Astrocyte (in vitro differentiated cells and primary cell): ENCODE measurements around the gene TRIO. TPM values are rescaled to one million over a fixed set of nuclear protein-coding genes. Genes with fewer than 3 reads are reported as not detected.

Experiments used
- DNase-seq: peaks from one replicate; pipeline ENCODE4 v3.0.0-alpha.2; 2010; ENCODE audit warnings: low read depth
- FAIRE-seq: peaks from 2 replicates; lab custom pipeline; 2011; peaks lifted over from hg19 to GRCh38; lab: Jason Lieb, UNC
- H2AFZ ChIP-seq: 2 replicates; pipeline ENCODE4 v1.6.0; 2012; ENCODE audit warnings: low read depth, low read length, inconsistent platforms
- H3K27ac ChIP-seq: 2 replicates; pipeline ENCODE4 v1.5.1; 2011; ENCODE audit warnings: low read depth, low read length, inconsistent platforms
- H3K27me3 ChIP-seq: 2 replicates; pipeline ENCODE4 v1.6.0; 2011; ENCODE audit warnings: low read length, inconsistent platforms; ENCODE audit not compliant: insufficient read depth
- H3K36me3 ChIP-seq: 2 replicates; pipeline ENCODE4 v1.5.1; 2011; ENCODE audit warnings: low read length, inconsistent platforms; ENCODE audit not compliant: insufficient read depth
- H3K4me1 ChIP-seq: 2 replicates; pipeline ENCODE4 v1.5.1; 2011; ENCODE audit warnings: low read length, inconsistent platforms; ENCODE audit not compliant: insufficient read depth
- H3K4me2 ChIP-seq: 2 replicates; pipeline ENCODE4 v1.6.0; 2012; ENCODE audit warnings: low read length, inconsistent platforms
- H3K4me3 ChIP-seq: 2 replicates; pipeline ENCODE4 v1.5.1; 2011; ENCODE audit warnings: low read depth, mild to moderate bottlenecking, low read length, inconsistent platforms; ENCODE audit not compliant: insufficient read depth
- H3K79me2 ChIP-seq: 2 replicates; pipeline ENCODE4 v1.6.0; 2012; ENCODE audit warnings: mild to moderate bottlenecking, low read length, inconsistent platforms; ENCODE audit not compliant: insufficient read depth
- H3K9ac ChIP-seq: 2 replicates; pipeline ENCODE4 v1.6.0; 2012; ENCODE audit warnings: mild to moderate bottlenecking, low read length, inconsistent platforms
- H3K9me3 ChIP-seq: 2 replicates; pipeline ENCODE4 v1.5.1; 2012; ENCODE audit warnings: low read depth, mild to moderate bottlenecking, low read length, inconsistent platforms; ENCODE audit not compliant: insufficient read depth
- H4K20me1 ChIP-seq: 2 replicates; pipeline ENCODE4 v1.6.0; 2012; ENCODE audit warnings: low read length, inconsistent platforms; ENCODE audit not compliant: insufficient read depth
- H3K27ac Mint-ChIP-seq: one replicate; pipeline ENCODE4 v1.8.0; 2021; ENCODE audit warnings: mild to moderate bottlenecking, mixed read lengths; ENCODE audit not compliant: unreplicated experiment
- H3K27me3 Mint-ChIP-seq: one replicate; pipeline ENCODE4 v1.8.0; 2021; ENCODE audit warnings: low read depth, mixed read lengths; ENCODE audit not compliant: unreplicated experiment
- H3K36me3 Mint-ChIP-seq: one replicate; pipeline ENCODE4 v1.8.0; 2021; ENCODE audit warnings: low read depth, mixed read lengths; ENCODE audit not compliant: unreplicated experiment
- H3K4me1 Mint-ChIP-seq: one replicate; pipeline ENCODE4 v1.8.0; 2021; ENCODE audit warnings: low read depth, mixed read lengths; ENCODE audit not compliant: unreplicated experiment
- H3K4me3 Mint-ChIP-seq: one replicate; pipeline ENCODE4 v1.8.0; 2021; ENCODE audit warnings: mild to moderate bottlenecking, moderate library complexity, mixed read lengths; ENCODE audit not compliant: unreplicated experiment
- H3K9me3 Mint-ChIP-seq: one replicate; pipeline ENCODE4 v1.8.0; 2021; ENCODE audit warnings: mild to moderate bottlenecking, mixed read lengths; ENCODE audit not compliant: unreplicated experiment
- EZH2 ChIP-seq: IDR thresholded peaks from 2 replicates; pipeline ENCODE4 v1.6.1; 2012; ENCODE audit warnings: mild to moderate bottlenecking, low read length, inconsistent platforms; ENCODE audit not compliant: insufficient read depth
- total RNA-seq: library from RNA; stranded (reverse); gene quantifications from 2 replicates; pipeline ENCODE4 v1.2.1, GENCODE V29; 2021
- TF ChIP-seq, protein P1 (sequence below): IDR thresholded peaks from 2 replicates; pipeline ENCODE4 v1.5.1; 2011; ENCODE audit warnings: low read depth, mild to moderate bottlenecking, inconsistent platforms, low read length, moderate library complexity; ENCODE audit not compliant: insufficient read depth

TRIO gene
- total RNA-seq, 1 donor from 2014 or later = 347 TPM

DNA sequence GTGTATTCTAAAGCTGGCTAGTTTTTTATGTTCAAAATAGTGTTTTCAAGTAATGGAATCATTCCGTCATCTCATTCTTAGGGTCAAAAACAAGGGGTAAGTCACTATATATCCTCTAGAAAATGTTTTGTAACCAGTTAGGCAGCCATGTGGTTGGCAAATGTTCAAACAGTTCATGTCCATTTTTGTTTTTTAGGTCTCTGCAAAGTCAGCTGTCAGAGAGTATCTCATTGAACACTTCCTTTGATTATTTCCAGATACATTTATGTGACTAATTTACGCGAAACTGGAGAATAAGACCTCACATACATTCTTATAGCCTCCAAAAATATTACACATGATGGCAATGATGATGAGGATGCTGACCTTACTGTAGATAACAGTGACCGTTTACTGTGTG, 50.4 kb downstream of the TRIO start:
- Mint-ChIP-seq H3K9me3 (peaks cover 2% of the 10 kb centered on the region), H3K4me3 (no peak overlapping the region), H3K27me3 (no peaks in the 10 kb centered on the region), H3K4me1 (peaks cover 85% of the 10 kb centered on the region), H3K36me3 (peaks cover 4% of the 10 kb centered on the region), H3K27ac (peak overlapping the region; percentile 51)
- peak overlapping the region; percentile 5 for H3K9ac ChIP-seq
- peaks cover 38% of the 10 kb centered on the region for H4K20me1 ChIP-seq
- peak overlapping the region; percentile 9 for H3K4me2 ChIP-seq
- no peak for DNase-seq
- FAIRE-seq = peak; percentile 62
- TF ChIP-seq EZH2 = no peak
- TF ChIP-seq, protein P1, sequence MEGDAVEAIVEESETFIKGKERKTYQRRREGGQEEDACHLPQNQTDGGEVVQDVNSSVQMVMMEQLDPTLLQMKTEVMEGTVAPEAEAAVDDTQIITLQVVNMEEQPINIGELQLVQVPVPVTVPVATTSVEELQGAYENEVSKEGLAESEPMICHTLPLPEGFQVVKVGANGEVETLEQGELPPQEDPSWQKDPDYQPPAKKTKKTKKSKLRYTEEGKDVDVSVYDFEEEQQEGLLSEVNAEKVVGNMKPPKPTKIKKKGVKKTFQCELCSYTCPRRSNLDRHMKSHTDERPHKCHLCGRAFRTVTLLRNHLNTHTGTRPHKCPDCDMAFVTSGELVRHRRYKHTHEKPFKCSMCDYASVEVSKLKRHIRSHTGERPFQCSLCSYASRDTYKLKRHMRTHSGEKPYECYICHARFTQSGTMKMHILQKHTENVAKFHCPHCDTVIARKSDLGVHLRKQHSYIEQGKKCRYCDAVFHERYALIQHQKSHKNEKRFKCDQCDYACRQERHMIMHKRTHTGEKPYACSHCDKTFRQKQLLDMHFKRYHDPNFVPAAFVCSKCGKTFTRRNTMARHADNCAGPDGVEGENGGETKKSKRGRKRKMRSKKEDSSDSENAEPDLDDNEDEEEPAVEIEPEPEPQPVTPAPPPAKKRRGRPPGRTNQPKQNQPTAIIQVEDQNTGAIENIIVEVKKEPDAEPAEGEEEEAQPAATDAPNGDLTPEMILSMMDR = no peak
- H3K27ac ChIP-seq = peak overlapping the region; percentile 93
- no peaks in the 10 kb centered on the region for H3K27me3 ChIP-seq
- H3K4me1 ChIP-seq = peaks cover 69% of the 10 kb centered on the region
- H3K36me3 ChIP-seq = peaks cover 6% of the 10 kb centered on the region
- no peak overlapping the region for H3K4me3 ChIP-seq
- H2AFZ ChIP-seq = no peak overlapping the region
- H3K79me2 ChIP-seq = peaks cover 91% of the 10 kb centered on the region
- H3K9me3 ChIP-seq = no peaks in the 10 kb centered on the region

DNA sequence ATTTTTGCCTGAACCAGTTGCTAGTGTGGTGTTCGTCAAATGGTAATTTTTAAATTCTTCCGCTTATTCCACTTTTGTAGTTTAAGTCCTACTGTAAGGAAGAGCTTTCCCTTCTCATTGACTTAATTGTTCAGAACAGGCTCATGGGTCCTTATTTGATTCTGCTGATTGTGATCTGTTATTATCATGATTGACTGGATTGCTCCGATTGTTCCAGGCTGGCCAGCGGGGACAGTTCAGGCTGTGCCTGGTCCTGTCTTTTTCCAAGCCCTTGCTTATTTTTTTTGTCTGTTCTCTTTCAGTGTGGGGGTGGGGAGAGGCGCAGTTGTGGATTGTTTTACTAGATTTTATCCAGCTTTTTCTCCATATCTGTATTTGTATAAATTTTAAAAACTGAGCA, 52.4 kb downstream of the TRIO start:
- FAIRE-seq (no peak), DNase-seq (no peak)
- Mint-ChIP-seq H3K4me3 (no peak overlapping the region), H3K36me3 (peaks cover 7% of the 10 kb centered on the region), H3K9me3 (peaks cover 2% of the 10 kb centered on the region), H3K27ac (peak overlapping the region; percentile 37), H3K4me1 (peaks cover 83% of the 10 kb centered on the region), H3K27me3 (no peaks in the 10 kb centered on the region)
- H3K36me3 ChIP-seq = peaks cover 6% of the 10 kb centered on the region
- no peaks in the 10 kb centered on the region for H3K27me3 ChIP-seq
- H3K4me3 ChIP-seq = no peak overlapping the region
- peaks cover 69% of the 10 kb centered on the region for H3K4me1 ChIP-seq
- H3K79me2 ChIP-seq = peaks cover 100% of the 10 kb centered on the region
- H3K27ac ChIP-seq = no peak overlapping the region
- H3K9me3 ChIP-seq = no peaks in the 10 kb centered on the region
- peaks cover 54% of the 10 kb centered on the region for H4K20me1 ChIP-seq
- H3K9ac ChIP-seq = no peak overlapping the region
- H3K4me2 ChIP-seq = no peak overlapping the region
- no peak overlapping the region for H2AFZ ChIP-seq
- TF ChIP-seq EZH2 = no peak
- TF ChIP-seq, protein P1 = no peak

DNA sequence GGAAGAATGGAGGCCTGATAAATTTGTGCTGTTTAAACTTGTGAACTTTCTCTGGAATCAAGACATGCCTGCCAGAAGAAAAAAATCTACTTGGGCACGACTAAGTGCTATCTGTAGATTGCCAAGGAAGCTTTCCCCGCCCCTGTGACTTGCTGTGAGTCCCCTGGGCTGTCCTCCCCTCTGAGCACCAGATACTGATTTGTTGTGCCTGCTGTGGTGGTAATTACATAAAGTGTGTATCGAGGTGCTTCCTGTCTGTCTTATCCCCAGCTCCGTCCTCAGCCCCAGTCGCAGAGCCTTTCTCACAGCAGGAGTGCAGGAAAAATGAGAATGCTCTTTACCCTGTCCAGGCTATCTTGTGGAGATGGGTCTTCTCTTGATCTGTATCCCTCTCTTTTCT, 53.9 kb downstream of the TRIO start:
- Histone ChIP-seq H3K9me3 (no peaks in the 10 kb centered on the region), H3K36me3 (peaks cover 6% of the 10 kb centered on the region), H3K4me1 (peaks cover 65% of the 10 kb centered on the region), H3K27me3 (no peaks in the 10 kb centered on the region), H3K4me3 (no peak overlapping the region), H3K4me2 (peak overlapping the region; percentile 5), H4K20me1 (peaks cover 55% of the 10 kb centered on the region), H3K9ac (no peak overlapping the region), H2AFZ (no peak overlapping the region), H3K27ac (peak overlapping the region; percentile 50), H3K79me2 (peaks cover 98% of the 10 kb centered on the region)
- peaks cover 84% of the 10 kb centered on the region for H3K4me1 Mint-ChIP-seq
- no peak for FAIRE-seq
- no peaks in the 10 kb centered on the region for H3K27me3 Mint-ChIP-seq
- H3K27ac Mint-ChIP-seq = peak overlapping the region; percentile 62
- DNase-seq = no peak
- H3K9me3 Mint-ChIP-seq = peaks cover 2% of the 10 kb centered on the region
- H3K36me3 Mint-ChIP-seq = peaks cover 10% of the 10 kb centered on the region
- TF ChIP-seq, protein P1 = no peak
- TF ChIP-seq EZH2 = no peak
- H3K4me3 Mint-ChIP-seq = no peak overlapping the region
